Ishikawa (cell line): ENCODE measurements around the gene MYMK.

Source experiments
- REST ChIP-seq: IDR thresholded peaks from 2 replicates; pipeline ENCODE4 v1.6.1; 2012; ENCODE audit warnings: low read depth, mild to moderate bottlenecking
- YY1 ChIP-seq: IDR thresholded peaks from 2 replicates; pipeline ENCODE4 v1.6.1; 2012; ENCODE audit warnings: low read depth

- TF ChIP-seq REST (no peak), YY1 (no peak)
Observed at GRCh38 chr9:133554729-133555128, 30.0 kb upstream of the MYMK start.
